ENCODE data around the gene DOCK1.

The DOCK1 gene

DNA sequence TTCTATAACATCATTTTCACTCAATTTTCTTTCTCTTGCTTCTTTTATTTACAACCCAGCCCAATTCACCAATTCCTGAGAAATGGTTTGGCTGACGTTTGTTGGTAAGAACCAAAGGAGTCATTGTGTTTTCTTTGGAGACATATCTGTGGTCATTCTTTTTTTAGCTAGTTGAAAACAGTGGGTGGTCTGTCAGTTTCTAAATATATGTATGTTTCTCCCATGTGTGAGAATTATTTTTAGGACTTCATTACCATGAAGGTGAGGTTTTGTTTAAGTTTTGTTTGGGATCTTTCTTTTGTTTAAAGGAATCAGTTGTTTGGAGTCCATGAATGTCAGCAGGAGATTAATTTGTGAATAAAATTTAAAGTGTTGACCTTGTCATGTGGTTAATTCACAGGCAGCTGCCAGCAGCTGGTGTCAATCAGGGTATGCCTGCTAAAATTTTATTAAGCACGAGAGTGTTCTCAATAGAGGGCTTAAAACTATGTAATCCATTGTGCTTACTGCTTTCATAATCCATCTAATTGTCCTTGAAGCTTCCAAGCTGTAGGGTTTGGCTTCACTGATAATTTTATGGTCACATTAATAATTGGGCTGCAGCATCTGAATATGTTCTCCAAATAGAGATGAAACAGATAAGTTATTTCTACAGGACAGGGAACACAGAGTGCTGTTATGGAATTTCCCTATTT lies 252.4 kb downstream of the DOCK1 start:
- Histone ChIP-seq H3K4me3 (ENCODE audit: low read length) (no peak overlapping the region), H3K4me1 (ENCODE audit: control insufficient read depth, insufficient read depth, low read length) (no peaks in the 10 kb centered on the region; the same call in 1 of the 2 replicates), H3K36me3 (ENCODE audit: control insufficient read depth, insufficient read depth, low read length) (no peaks in the 10 kb centered on the region), H3K27me3 (ENCODE audit: control insufficient read depth, insufficient read depth, low read length) (no peaks in the 10 kb centered on the region), H3K9me3 (ENCODE audit: control insufficient read depth, insufficient read depth, low read length) (no peaks in the 10 kb centered on the region), H3K27ac (ENCODE audit: low read length) (no peak overlapping the region)
- WGBS (ENCODE audit: insufficient coverage, insufficient read length), result no CpG with 5 or more reads among the region's 2 CpGs
- no peak for DNase-seq (ENCODE audit: low read depth, low spot score)

DNA sequence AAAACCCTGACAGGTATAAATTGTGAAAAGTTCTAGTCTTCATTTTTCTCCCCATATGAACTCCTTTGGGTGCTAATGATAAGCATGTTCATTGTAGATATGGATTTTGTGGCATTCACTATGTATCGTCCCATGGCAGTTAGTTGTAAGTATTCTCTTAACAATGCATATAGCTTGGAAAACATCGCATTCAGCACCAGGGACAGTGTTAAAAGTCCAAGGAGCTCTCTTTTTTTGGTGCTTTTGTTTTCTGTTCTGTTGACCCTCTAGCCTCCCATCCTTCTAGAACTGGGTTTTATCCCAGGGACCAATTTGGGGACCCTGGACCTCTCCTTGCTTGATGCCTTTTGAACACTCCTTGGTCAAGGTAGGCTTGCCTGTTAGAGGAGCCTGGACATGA lies 253.4 kb downstream of the DOCK1 start:
- no peaks in the 10 kb centered on the region for H3K9me3 ChIP-seq (ENCODE audit: control insufficient read depth, insufficient read depth, low read length)
- H3K4me1 ChIP-seq (ENCODE audit: control insufficient read depth, insufficient read depth, low read length), result no peaks in the 10 kb centered on the region
- no peak overlapping the region for H3K27ac ChIP-seq (ENCODE audit: low read length)
- H3K4me3 ChIP-seq (ENCODE audit: low read length), result no peak overlapping the region
- DNase-seq (ENCODE audit: low read depth, low spot score), result no peak
- no peaks in the 10 kb centered on the region for H3K27me3 ChIP-seq (ENCODE audit: control insufficient read depth, insufficient read depth, low read length)
- no CpG with 5 or more reads among the region's 2 CpGs for WGBS (ENCODE audit: insufficient coverage, insufficient read length)
- H3K36me3 ChIP-seq (ENCODE audit: control insufficient read depth, insufficient read depth, low read length), result no peaks in the 10 kb centered on the region

DNA sequence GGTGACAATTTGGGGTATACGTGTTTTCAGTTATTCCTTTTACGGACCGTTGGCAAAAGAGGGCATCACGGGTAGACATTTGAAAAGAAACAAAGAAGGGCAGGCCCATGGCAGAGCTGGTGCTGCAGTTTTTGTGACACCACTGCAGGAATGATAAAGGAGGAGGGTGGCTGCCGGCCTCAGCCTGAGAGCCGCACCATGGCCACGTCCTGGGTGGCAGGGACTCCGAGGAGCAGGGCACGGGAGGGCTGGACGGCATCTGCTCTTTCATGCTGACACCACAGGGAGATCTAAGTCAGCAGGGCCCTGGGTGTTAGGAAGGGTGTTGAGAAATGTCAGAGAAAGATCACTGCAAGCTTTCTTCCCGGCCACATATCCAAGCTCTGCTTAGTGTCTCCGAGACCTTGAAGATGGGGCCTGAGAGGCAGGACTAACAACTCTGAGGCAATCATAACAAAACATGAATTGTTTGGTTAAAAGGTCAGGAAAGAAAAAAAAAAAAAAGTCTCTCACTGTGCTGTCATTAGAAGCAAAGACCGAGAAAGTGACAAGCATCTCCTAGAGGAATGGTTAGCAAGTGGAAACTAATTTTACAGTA lies 254.5 kb downstream of the DOCK1 start:
- no peaks in the 10 kb centered on the region for H3K4me1 ChIP-seq (ENCODE audit: control insufficient read depth, insufficient read depth, low read length)
- H3K9me3 ChIP-seq (ENCODE audit: control insufficient read depth, insufficient read depth, low read length), result no peaks in the 10 kb centered on the region
- no peaks in the 10 kb centered on the region for H3K27me3 ChIP-seq (ENCODE audit: control insufficient read depth, insufficient read depth, low read length)
- no peak for DNase-seq (ENCODE audit: low read depth, low spot score)
- no peak overlapping the region for H3K27ac ChIP-seq (ENCODE audit: low read length)
- no peaks in the 10 kb centered on the region for H3K36me3 ChIP-seq (ENCODE audit: control insufficient read depth, insufficient read depth, low read length)
- no peak overlapping the region for H3K4me3 ChIP-seq (ENCODE audit: low read length)
- WGBS (ENCODE audit: insufficient coverage, insufficient read length), result no CpG with 5 or more reads among the region's 13 CpGs

DNA sequence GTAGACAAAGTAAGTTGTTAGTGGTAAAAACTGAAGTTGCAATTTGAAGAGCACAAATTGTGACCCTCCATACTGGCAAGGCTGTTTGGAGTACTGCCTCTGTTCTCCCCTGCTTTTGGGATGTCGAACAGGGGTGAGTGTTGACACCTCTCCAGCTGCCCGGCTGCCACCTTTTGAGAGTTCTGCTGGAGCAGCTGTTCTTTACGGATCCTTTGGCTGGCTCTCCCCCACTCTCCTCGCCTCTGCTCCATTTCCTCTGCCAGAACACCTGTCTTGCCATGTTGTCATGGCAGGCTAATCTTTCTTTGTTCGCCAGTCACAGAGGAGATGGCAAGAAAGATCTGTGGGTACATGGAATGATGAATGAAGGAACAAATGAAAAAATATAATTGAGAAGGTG lies 256.3 kb downstream of the DOCK1 start:
- WGBS (ENCODE audit: insufficient coverage, insufficient read length), result no CpG with 5 or more reads among the region's 5 CpGs
- Histone ChIP-seq H3K36me3 (ENCODE audit: control insufficient read depth, insufficient read depth, low read length) (no peaks in the 10 kb centered on the region), H3K9me3 (ENCODE audit: control insufficient read depth, insufficient read depth, low read length) (no peaks in the 10 kb centered on the region), H3K27ac (ENCODE audit: low read length) (no peak overlapping the region), H3K4me1 (ENCODE audit: control insufficient read depth, insufficient read depth, low read length) (no peaks in the 10 kb centered on the region), H3K27me3 (ENCODE audit: control insufficient read depth, insufficient read depth, low read length) (no peaks in the 10 kb centered on the region), H3K4me3 (ENCODE audit: low read length) (no peak overlapping the region)
- no peak for DNase-seq (ENCODE audit: low read depth, low spot score)

DNA sequence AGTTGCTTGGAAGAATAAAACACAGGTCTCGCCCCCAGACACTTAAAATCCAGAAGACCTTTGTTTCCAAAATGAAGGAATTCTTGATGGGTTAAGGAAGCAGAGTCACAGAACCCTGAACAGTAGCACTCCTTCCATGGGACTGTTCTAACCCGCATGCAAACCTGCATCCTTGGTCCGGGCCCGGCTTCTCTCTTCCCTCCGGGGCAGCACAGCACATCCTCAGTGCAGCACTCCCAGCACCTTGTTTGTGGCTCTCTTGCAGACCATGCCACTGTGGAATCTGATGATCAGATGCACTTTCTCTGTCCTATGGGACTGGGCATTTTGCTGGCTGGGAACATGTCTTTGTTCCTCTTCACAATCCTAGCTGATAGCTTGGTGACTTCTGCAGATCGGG lies 257.6 kb downstream of the DOCK1 start:
- no peak for DNase-seq (ENCODE audit: low read depth, low spot score)
- Histone ChIP-seq H3K9me3 (ENCODE audit: control insufficient read depth, insufficient read depth, low read length) (no peaks in the 10 kb centered on the region), H3K36me3 (ENCODE audit: control insufficient read depth, insufficient read depth, low read length) (no peaks in the 10 kb centered on the region), H3K4me1 (ENCODE audit: control insufficient read depth, insufficient read depth, low read length) (no peaks in the 10 kb centered on the region), H3K4me3 (ENCODE audit: low read length) (no peak overlapping the region), H3K27me3 (ENCODE audit: control insufficient read depth, insufficient read depth, low read length) (no peaks in the 10 kb centered on the region), H3K27ac (ENCODE audit: low read length) (no peak overlapping the region)
- no CpG with 5 or more reads among the region's 6 CpGs for WGBS (ENCODE audit: insufficient coverage, insufficient read length)

DNA sequence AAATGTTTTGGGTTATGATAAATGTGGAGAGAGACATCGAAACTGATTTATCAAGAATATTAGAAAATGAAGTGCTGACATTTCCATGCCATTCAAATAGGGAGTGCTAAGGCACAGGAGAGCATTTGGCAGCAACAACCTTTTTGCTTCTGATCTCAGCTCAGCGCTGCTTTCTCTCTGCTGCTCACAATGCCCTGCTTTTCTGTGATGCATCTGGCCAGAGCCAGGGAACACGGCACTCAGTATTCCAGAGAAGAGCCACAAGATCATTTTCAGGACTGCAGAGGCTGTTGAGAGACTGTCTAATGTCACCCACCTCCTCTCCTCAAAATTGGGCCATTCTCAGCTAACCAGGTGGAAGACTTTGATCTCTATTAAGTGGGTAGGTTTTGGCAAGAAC lies 263.0 kb downstream of the DOCK1 start:
- no peaks in the 10 kb centered on the region for H3K36me3 ChIP-seq (ENCODE audit: control insufficient read depth, insufficient read depth, low read length)
- H3K27me3 ChIP-seq (ENCODE audit: control insufficient read depth, insufficient read depth, low read length), result no peaks in the 10 kb centered on the region
- H3K4me3 ChIP-seq (ENCODE audit: low read length), result no peak overlapping the region
- no peak for DNase-seq (ENCODE audit: low read depth, low spot score)
- WGBS (ENCODE audit: insufficient coverage, insufficient read length), result 100% methylated on average over 1 of the region's 3 CpGs
- H3K9me3 ChIP-seq (ENCODE audit: control insufficient read depth, insufficient read depth, low read length), result no peaks in the 10 kb centered on the region
- H3K4me1 ChIP-seq (ENCODE audit: control insufficient read depth, insufficient read depth, low read length), result no peaks in the 10 kb centered on the region
- H3K27ac ChIP-seq (ENCODE audit: low read length), result no peak overlapping the region

DNA sequence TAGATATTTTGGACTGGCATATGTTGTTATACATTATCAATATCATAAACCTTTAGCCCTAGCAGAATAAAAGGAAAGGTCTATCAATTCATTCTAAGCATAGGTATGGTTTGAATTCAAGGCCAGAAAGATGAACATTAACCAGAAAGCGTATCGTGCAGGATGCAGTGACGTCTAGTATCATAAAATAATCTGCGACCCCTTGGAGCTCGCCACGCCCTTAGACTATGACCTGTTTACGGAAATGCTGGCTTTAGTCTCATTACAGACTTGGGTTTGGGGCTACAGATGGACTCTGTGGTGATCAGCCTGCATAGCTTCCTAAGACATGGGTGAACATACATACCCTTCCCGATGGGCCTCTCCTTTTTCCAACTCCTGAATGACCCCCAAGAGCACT lies 269.6 kb downstream of the DOCK1 start:
- no peak overlapping the region for H3K4me3 ChIP-seq (ENCODE audit: low read length)
- no peaks in the 10 kb centered on the region; the same call in 1 of the 2 replicates for H3K4me1 ChIP-seq (ENCODE audit: control insufficient read depth, insufficient read depth, low read length)
- WGBS (ENCODE audit: insufficient coverage, insufficient read length), result no CpG with 5 or more reads among the region's 8 CpGs
- H3K27me3 ChIP-seq (ENCODE audit: control insufficient read depth, insufficient read depth, low read length), result no peaks in the 10 kb centered on the region
- H3K36me3 ChIP-seq (ENCODE audit: control insufficient read depth, insufficient read depth, low read length), result no peaks in the 10 kb centered on the region
- no peak for DNase-seq (ENCODE audit: low read depth, low spot score)
- no peaks in the 10 kb centered on the region for H3K9me3 ChIP-seq (ENCODE audit: control insufficient read depth, insufficient read depth, low read length)
- H3K27ac ChIP-seq (ENCODE audit: low read length), result no peak overlapping the region

DNA sequence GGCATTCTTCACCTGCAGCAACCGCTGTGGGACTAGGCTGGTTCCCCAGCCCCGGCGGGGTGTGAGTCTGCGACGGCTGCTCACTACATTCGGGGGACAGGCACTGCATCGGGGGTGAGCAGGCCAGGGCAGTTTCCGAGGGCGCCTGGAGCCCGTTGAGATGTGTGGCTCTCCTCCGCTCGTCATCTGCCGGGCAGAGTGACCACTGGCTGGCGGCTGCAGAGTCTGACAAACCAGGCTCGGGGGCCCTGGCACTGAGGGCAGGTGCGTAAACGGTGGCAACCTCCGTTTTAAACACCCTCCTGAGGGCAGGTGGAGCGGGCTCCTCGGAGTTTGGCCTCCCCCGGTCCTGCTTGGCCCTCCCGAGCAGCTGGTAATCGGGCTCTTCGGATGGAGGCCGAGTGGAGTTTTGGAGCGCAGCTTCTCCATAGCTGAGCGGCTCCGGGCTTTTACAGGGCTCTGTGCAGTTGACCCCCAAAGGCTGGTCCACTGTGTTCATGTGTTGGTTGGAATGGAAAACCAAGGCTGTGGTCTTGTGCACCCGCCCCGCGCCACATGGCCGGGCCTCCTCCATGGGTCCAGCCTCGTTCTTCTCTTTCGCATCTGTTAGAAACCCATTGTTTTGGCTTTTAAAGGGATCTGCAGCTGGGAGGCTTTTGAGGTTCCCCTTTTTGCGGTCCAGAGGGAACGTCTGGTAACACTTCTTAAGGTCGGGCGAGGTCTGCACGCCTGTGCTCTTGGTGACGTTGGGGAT lies 270.3 kb downstream of the DOCK1 start:
- H3K27ac ChIP-seq (ENCODE audit: low read length), result no peak overlapping the region
- DNase-seq (ENCODE audit: low read depth, low spot score), result no peak
- no peaks in the 10 kb centered on the region for H3K9me3 ChIP-seq (ENCODE audit: control insufficient read depth, insufficient read depth, low read length)
- H3K4me3 ChIP-seq (ENCODE audit: low read length), result no peak overlapping the region
- H3K27me3 ChIP-seq (ENCODE audit: control insufficient read depth, insufficient read depth, low read length), result no peaks in the 10 kb centered on the region
- no peaks in the 10 kb centered on the region; the same call in 1 of the 2 replicates for H3K4me1 ChIP-seq (ENCODE audit: control insufficient read depth, insufficient read depth, low read length)
- no peaks in the 10 kb centered on the region for H3K36me3 ChIP-seq (ENCODE audit: control insufficient read depth, insufficient read depth, low read length)
- WGBS (ENCODE audit: insufficient coverage, insufficient read length), result no CpG with 5 or more reads among the region's 40 CpGs

DNA sequence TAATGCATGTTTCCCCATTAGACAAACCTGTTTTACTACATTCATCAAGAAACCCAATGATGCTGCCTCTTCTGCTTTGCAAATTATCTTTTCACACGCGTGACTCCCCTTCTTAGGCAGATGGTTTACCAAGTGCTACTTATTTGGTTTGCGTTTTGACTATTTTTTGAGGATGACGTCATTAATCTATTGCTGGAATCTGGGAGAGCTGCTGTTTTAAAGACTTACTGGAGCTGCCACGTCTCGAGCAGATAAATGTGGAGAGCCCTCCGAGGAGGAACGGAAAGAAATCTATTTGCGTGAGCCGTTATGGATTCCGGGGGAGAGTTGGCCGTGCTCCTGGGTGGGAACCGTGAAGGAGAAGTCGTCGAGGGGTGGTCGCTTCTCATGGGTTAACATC lies 271.4 kb downstream of the DOCK1 start:
- DNase-seq (ENCODE audit: low read depth, low spot score), result no peak
- no peaks in the 10 kb centered on the region for H3K36me3 ChIP-seq (ENCODE audit: control insufficient read depth, insufficient read depth, low read length)
- H3K4me3 ChIP-seq (ENCODE audit: low read length), result no peak overlapping the region
- H3K9me3 ChIP-seq (ENCODE audit: control insufficient read depth, insufficient read depth, low read length), result no peaks in the 10 kb centered on the region
- H3K27me3 ChIP-seq (ENCODE audit: control insufficient read depth, insufficient read depth, low read length), result no peaks in the 10 kb centered on the region
- no peaks in the 10 kb centered on the region; the same call in 1 of the 2 replicates for H3K4me1 ChIP-seq (ENCODE audit: control insufficient read depth, insufficient read depth, low read length)
- no CpG with 5 or more reads among the region's 16 CpGs for WGBS (ENCODE audit: insufficient coverage, insufficient read length)
- no peak overlapping the region for H3K27ac ChIP-seq (ENCODE audit: low read length)

DNA sequence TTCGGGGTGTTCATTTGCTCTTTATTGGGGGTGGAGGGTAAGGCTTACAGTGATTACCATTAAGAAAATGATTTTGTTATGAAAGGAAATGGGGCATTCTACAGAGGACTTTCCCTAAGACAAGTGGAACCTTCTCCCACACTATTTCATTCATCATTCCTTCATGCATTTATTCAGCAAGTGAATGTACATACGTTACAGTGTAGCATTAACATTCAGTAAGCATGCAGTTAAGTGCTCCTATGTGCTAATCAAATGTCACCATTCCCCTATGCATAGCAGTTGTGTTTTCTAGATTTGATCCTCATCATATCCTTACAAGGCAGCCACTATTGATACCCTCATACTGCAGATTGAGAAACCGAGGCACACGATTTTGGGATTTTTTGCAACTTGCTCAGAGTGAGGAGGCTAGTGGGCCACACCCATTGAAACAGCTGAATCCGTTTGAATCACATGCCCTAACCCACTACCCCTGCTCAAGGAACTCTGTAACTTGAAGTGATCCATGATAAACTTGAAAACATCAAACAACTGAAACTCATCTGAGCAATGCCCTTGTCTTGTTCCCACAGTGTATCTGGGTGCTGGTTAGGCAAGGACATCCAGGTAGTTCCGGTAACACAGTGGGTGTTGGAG lies 274.5 kb downstream of the DOCK1 start:
- WGBS (ENCODE audit: insufficient coverage, insufficient read length), result no CpG with 5 or more reads among the region's 6 CpGs
- Histone ChIP-seq H3K4me3 (ENCODE audit: low read length) (no peak overlapping the region), H3K27me3 (ENCODE audit: control insufficient read depth, insufficient read depth, low read length) (no peaks in the 10 kb centered on the region), H3K27ac (ENCODE audit: low read length) (no peak overlapping the region), H3K9me3 (ENCODE audit: control insufficient read depth, insufficient read depth, low read length) (no peaks in the 10 kb centered on the region), H3K36me3 (ENCODE audit: control insufficient read depth, insufficient read depth, low read length) (no peaks in the 10 kb centered on the region), H3K4me1 (ENCODE audit: control insufficient read depth, insufficient read depth, low read length) (no peaks in the 10 kb centered on the region; the same call in 1 of the 2 replicates)
- DNase-seq (ENCODE audit: low read depth, low spot score), result no peak

Measured in iPS DF 6.9 (cell line).